BLaER1 treated with 17β-estradiol and CSF1 and Interleukin-3, amounts not matched to agents 10 nM and 100 nM (cell line): ENCODE results near the gene USP13.
A peak's percentile ranks its signal among the peaks of the same experiment; 100 is the strongest.

Source experiments
- H3K27ac ChIP-seq, 11 experiments: shearing (Covaris generic); formaldehyde crosslinking; 2 replicates each; pipeline ENCODE4 v1.8.1; 2022
- H3K27me3 ChIP-seq, 11 experiments: shearing (Covaris generic); formaldehyde crosslinking; 2 replicates each; pipeline ENCODE4 v1.8.1; 2022
- H3K36me3 ChIP-seq, 11 experiments: shearing (Covaris generic); formaldehyde crosslinking; 2 replicates each; pipeline ENCODE4 v1.8.1; 2022
- H3K4me1 ChIP-seq, 10 experiments: shearing (Covaris generic); formaldehyde crosslinking; 2 replicates each; pipeline ENCODE4 v1.8.1; 2022
- H3K4me2 ChIP-seq, 11 experiments: shearing (Covaris generic); formaldehyde crosslinking; 2 replicates each; pipeline ENCODE4 v1.8.1; 2022
- H3K4me3 ChIP-seq, 10 experiments: shearing (Covaris generic); formaldehyde crosslinking; 2 replicates each; pipeline ENCODE4 v1.8.1; 2022
- H3K9ac ChIP-seq, 11 experiments: shearing (Covaris generic); formaldehyde crosslinking; 2 replicates each; pipeline ENCODE4 v1.8.1; 2022
- H3K9me3 ChIP-seq, 11 experiments: shearing (Covaris generic); formaldehyde crosslinking; replicated peaks in 1 of 11; 2 replicates each; pipeline ENCODE4 v1.8.1; 2022
- H4K20me1 ChIP-seq, 11 experiments: shearing (Covaris generic); formaldehyde crosslinking; 2 replicates each; pipeline ENCODE4 v1.8.1; 2022
- Cebpa-rat ChIP-seq, 11 experiments: shearing (Covaris generic); IDR thresholded peaks; 2 replicates each; pipeline ENCODE4 v1.8.1; 2022

USP13 gene

DNA sequence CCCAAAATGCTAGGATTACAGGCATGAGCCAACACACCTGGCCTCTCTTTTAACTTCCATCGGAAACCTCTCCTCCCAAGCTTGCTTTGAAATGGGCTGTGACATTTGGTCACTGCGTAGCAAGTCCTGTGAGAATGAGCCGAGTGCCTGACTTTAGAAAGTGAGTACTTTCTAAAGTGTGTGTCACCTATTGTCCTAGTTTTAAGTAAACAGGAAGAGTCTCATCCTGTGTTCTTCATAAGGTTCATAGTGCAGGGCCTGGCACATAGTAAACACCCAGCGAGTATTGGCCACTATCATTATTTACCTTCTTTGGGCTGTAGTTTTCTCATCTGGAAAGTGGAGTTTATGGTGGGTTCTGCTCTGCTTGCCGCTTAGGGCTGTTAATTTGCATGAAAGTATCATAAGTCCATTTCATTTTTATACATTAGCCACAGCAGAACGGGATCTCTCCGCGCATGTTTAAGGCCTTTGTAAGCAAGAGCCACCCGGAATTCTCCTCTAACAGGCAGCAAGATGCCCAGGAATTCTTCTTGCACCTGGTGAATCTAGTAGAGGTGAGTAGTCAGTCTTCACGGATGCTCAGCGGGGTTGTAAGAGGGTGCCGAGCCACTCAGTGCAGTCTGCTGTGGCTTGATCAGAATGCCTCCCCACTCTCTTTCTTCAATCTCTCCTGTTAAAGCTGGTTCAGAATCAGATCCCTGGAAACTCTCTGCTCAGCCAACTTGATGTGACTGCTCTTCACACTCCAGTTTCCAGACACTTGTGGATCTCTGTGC lies 87.2 kb downstream of the USP13 start:
- no peaks in the 10 kb centered on the region for H3K9me3 ChIP-seq
- peaks cover 55 to 100% (median 95%) of the 10 kb centered on the region in 11 experiments for H3K36me3 ChIP-seq
- H3K4me3 ChIP-seq, result no peak overlapping the region
- H3K4me1 ChIP-seq, result peaks cover 4 to 22% (median 17%) of the 10 kb centered on the region in 10 experiments; a peak in 18 of 20 replicates
- H3K27me3 ChIP-seq, result no peaks in the 10 kb centered on the region
- no peak overlapping the region for H3K9ac ChIP-seq
- no peak for TF ChIP-seq Cebpa-rat (IDR thresholded peaks at IDR 0.05)
- no peak overlapping the region for H3K27ac ChIP-seq
- H4K20me1 ChIP-seq, result peaks cover 0 to 17% (median 0%) of the 10 kb centered on the region in 11 experiments; a peak in 3 of 22 replicates
- H3K4me2 ChIP-seq, result no peak overlapping the region

- H3K27ac ChIP-seq, result peak overlapping the region in 8 of 11 experiments; percentile 10 to 69 (median 42); a peak in 12 of 22 replicates
- H3K4me1 ChIP-seq, result peaks cover 4 to 27% (median 20%) of the 10 kb centered on the region in 10 experiments; a peak in 18 of 20 replicates
- no peaks in the 10 kb centered on the region for H3K9me3 ChIP-seq
- H4K20me1 ChIP-seq, result peaks cover 0 to 7% (median 0%) of the 10 kb centered on the region in 11 experiments; a peak in 3 of 22 replicates
- H3K4me3 ChIP-seq, result no peak overlapping the region
- TF ChIP-seq Cebpa-rat (IDR thresholded peaks at IDR 0.05), result peak in 5 of 11 experiments; percentile 15 to 37 (median 27); a peak in 2 of 22 replicates
- H3K36me3 ChIP-seq, result peaks cover 31 to 93% (median 81%) of the 10 kb centered on the region in 11 experiments
- peak overlapping the region in 10 of 11 experiments; percentile 5 to 57 (median 38); a peak in 14 of 22 replicates for H3K4me2 ChIP-seq
- H3K27me3 ChIP-seq, result no peaks in the 10 kb centered on the region
- H3K9ac ChIP-seq, result peak overlapping the region in 1 of 11 experiments; percentile 15; a peak in 1 of 22 replicates
Observed at GRCh38 chr3:179743913-179744312, 91.1 kb downstream of the USP13 start.

DNA sequence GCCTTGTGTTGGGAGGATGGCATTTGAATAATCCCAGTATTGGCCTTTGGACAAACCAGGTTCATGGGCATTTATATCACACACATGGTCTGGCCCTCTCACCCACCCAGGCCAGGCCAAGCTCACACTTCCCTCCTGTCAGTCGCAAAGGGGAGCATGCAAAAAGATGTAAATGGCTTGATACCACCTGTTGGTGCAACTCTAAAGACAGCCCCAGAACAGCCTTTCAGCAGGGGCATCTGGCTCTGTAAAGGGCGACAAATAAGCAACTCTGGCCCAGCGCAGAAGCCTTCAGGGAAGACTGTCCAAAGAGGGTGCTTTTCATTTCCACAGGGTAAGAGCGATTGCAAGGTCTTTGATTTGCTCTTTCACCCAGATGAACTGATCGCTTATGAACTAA lies 91.8 kb downstream of the USP13 start:
- Histone ChIP-seq H3K4me1 (peaks cover 4 to 27% (median 20%) of the 10 kb centered on the region in 10 experiments; a peak in 18 of 20 replicates), H3K27me3 (no peaks in the 10 kb centered on the region), H3K4me3 (no peak overlapping the region), H3K27ac (peak overlapping the region in 8 of 11 experiments; percentile 10 to 69 (median 42); a peak in 13 of 22 replicates), H3K4me2 (peak overlapping the region in 9 of 11 experiments; percentile 5 to 57 (median 38); a peak in 9 of 22 replicates), H4K20me1 (no peaks in the 10 kb centered on the region), H3K9ac (no peak overlapping the region), H3K36me3 (peaks cover 27 to 86% (median 75%) of the 10 kb centered on the region in 11 experiments), H3K9me3 (no peaks in the 10 kb centered on the region)
- TF ChIP-seq Cebpa-rat (IDR thresholded peaks at IDR 0.05), result no peak

GRCh38 chr3:179745079-179745478 lies 92.2 kb downstream of the USP13 start:
- H3K4me1 ChIP-seq, result peaks cover 4 to 27% (median 20%) of the 10 kb centered on the region in 10 experiments; a peak in 18 of 20 replicates
- H3K9ac ChIP-seq, result no peak overlapping the region
- H3K27ac ChIP-seq, result peak overlapping the region in 4 of 11 experiments; percentile 10 to 69 (median 56); a peak in 6 of 22 replicates
- TF ChIP-seq Cebpa-rat (IDR thresholded peaks at IDR 0.05), result no peak
- no peaks in the 10 kb centered on the region for H3K27me3 ChIP-seq
- H3K4me3 ChIP-seq, result no peak overlapping the region
- peak overlapping the region in 5 of 11 experiments; percentile 14 to 57 (median 37); a peak in 6 of 22 replicates for H3K4me2 ChIP-seq
- no peaks in the 10 kb centered on the region for H3K9me3 ChIP-seq
- peaks cover 25 to 82% (median 71%) of the 10 kb centered on the region in 11 experiments for H3K36me3 ChIP-seq
- no peaks in the 10 kb centered on the region for H4K20me1 ChIP-seq

- no peaks in the 10 kb centered on the region; a peak in 1 of 22 replicates for H4K20me1 ChIP-seq
- H3K4me2 ChIP-seq, result peak overlapping the region in 1 of 11 experiments; percentile 15; a peak in 2 of 22 replicates
- peaks cover 4 to 27% (median 20%) of the 10 kb centered on the region in 10 experiments; a peak in 18 of 20 replicates for H3K4me1 ChIP-seq
- H3K27me3 ChIP-seq, result no peaks in the 10 kb centered on the region
- no peak overlapping the region for H3K9ac ChIP-seq
- H3K9me3 ChIP-seq, result no peaks in the 10 kb centered on the region
- no peak overlapping the region for H3K27ac ChIP-seq
- no peak for TF ChIP-seq Cebpa-rat (IDR thresholded peaks at IDR 0.05)
- peaks cover 20 to 75% (median 65%) of the 10 kb centered on the region in 11 experiments for H3K36me3 ChIP-seq
- no peak overlapping the region for H3K4me3 ChIP-seq
Observed at GRCh38 chr3:179745716-179746115, 92.9 kb downstream of the USP13 start.

GRCh38 chr3:179750720-179751328 lies 98.0 kb downstream of the USP13 start:
- no peaks in the 10 kb centered on the region for H3K9me3 ChIP-seq
- no peak overlapping the region for H3K4me3 ChIP-seq
- H3K36me3 ChIP-seq, result peaks cover 16 to 75% (median 55%) of the 10 kb centered on the region in 11 experiments; a peak in 20 of 22 replicates
- no peak overlapping the region for H3K4me2 ChIP-seq
- H4K20me1 ChIP-seq, result no peaks in the 10 kb centered on the region; a peak in 1 of 22 replicates
- no peak for TF ChIP-seq Cebpa-rat (IDR thresholded peaks at IDR 0.05)
- H3K9ac ChIP-seq, result no peak overlapping the region
- no peak overlapping the region for H3K27ac ChIP-seq
- H3K27me3 ChIP-seq, result no peaks in the 10 kb centered on the region
- no peaks in the 10 kb centered on the region for H3K4me1 ChIP-seq

GRCh38 chr3:179760944-179761343 lies 108.1 kb downstream of the USP13 start:
- peak in 7 of 11 experiments; percentile 10 to 69 (median 36); a peak in 5 of 22 replicates for TF ChIP-seq Cebpa-rat (IDR thresholded peaks at IDR 0.05)
- Histone ChIP-seq H3K4me2 (peak overlapping the region in 8 of 11 experiments; percentile 31 to 65 (median 41); a peak in 15 of 22 replicates), H3K36me3 (peaks cover 35 to 100% (median 95%) of the 10 kb centered on the region in 11 experiments), H3K27ac (peak overlapping the region in 9 of 11 experiments; percentile 23 to 83 (median 70); a peak in 18 of 22 replicates), H3K4me3 (no peak overlapping the region), H4K20me1 (no peaks in the 10 kb centered on the region), H3K9me3 (peaks cover 0 to 24% (median 7%) of the 10 kb centered on the region in 11 experiments; a peak in 8 of 22 replicates), H3K27me3 (no peaks in the 10 kb centered on the region), H3K4me1 (peaks cover 0 to 19% (median 11%) of the 10 kb centered on the region in 10 experiments; a peak in 13 of 20 replicates), H3K9ac (peak overlapping the region in 5 of 11 experiments; percentile 38 to 59 (median 49); a peak in 7 of 22 replicates)

DNA sequence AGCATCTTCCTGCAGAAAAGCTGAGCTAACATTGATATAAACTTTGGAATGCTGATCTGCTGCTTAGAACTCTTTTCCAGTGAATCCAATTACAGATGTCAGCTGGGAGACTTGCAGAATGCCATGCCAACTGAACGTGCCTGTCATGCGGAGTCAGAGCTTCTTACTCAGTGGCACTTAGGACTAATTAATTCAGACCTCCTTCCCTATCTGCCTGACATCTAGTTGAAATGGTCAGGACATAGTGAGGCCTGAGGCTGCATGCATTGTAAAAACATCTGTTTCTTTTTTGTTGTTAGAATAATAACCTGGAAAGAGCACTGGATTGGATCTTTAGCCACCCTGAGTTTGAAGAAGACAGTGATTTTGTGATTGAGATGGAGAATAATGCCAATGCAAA lies 112.6 kb downstream of the USP13 start:
- no peak overlapping the region for H3K4me2 ChIP-seq
- H3K9ac ChIP-seq, result no peak overlapping the region
- H3K36me3 ChIP-seq, result peaks cover 29 to 94% (median 77%) of the 10 kb centered on the region in 11 experiments
- H3K4me3 ChIP-seq, result no peak overlapping the region
- no peak for TF ChIP-seq Cebpa-rat (IDR thresholded peaks at IDR 0.05)
- H3K27me3 ChIP-seq, result no peaks in the 10 kb centered on the region
- H3K9me3 ChIP-seq, result peaks cover 0 to 16% (median 6%) of the 10 kb centered on the region in 11 experiments; a peak in 9 of 22 replicates
- H4K20me1 ChIP-seq, result no peaks in the 10 kb centered on the region
- H3K4me1 ChIP-seq, result peaks cover 20 to 44% (median 37%) of the 10 kb centered on the region in 10 experiments
- H3K27ac ChIP-seq, result no peak overlapping the region
